Liver (tissue), 9 donors: Measurements from ENCODE around the gene TENT5C. TPM values are rescaled to one million over a fixed set of nuclear protein-coding genes. Genes with fewer than 3 reads are reported as not detected.
"Not testable (repeated sequence)": the region's sequence is repeated elsewhere in the genome, so short reads cannot be mapped to it uniquely, and the experiment has no call there.

ENCODE experiments used
- DNase-seq: peaks from one replicate; pipeline ENCODE4 v3.0.0-alpha.2; 2017; ENCODE audit warnings: low spot score
- H3K27ac ChIP-seq, 2 donors: one replicate each; pipeline ENCODE4 v1.7.0; 2013; ENCODE audit warnings: inconsistent platforms in 2 of 2, low read length in 2 of 2, control low read depth in 1 of 2, low read depth in 1 of 2, mild to moderate bottlenecking in 1 of 2
- H3K27me3 ChIP-seq, 4 donors: one replicate each; pipeline versions ENCODE4 v1.6.1 to v1.7.0; 2013; ENCODE audit warnings: low read length in 3 of 4, inconsistent platforms in 1 of 4, mild to moderate bottlenecking in 1 of 4, moderate library complexity in 1 of 4; ENCODE audit not compliant: control insufficient read depth in 4 of 4, insufficient read depth in 4 of 4
- H3K36me3 ChIP-seq, 4 donors: one replicate each; pipeline versions ENCODE4 v1.6.1 to v1.7.0; 2013; ENCODE audit warnings: low read length in 3 of 4, mild to moderate bottlenecking in 3 of 4, low read depth in 1 of 4, moderate library complexity in 1 of 4; ENCODE audit not compliant: control insufficient read depth in 4 of 4, insufficient read depth in 3 of 4
- H3K4me1 ChIP-seq, 4 donors: one replicate each; pipeline versions ENCODE4 v1.6.1 to v1.7.0; 2013; ENCODE audit warnings: low read length in 3 of 4, mild to moderate bottlenecking in 3 of 4, moderate library complexity in 1 of 4; ENCODE audit not compliant: control insufficient read depth in 4 of 4, insufficient read depth in 4 of 4
- H3K4me3 ChIP-seq, 3 donors: one replicate each; pipeline versions ENCODE4 v1.6.1 to v1.7.0; 2013; ENCODE audit warnings: low read length in 3 of 3, control low read depth in 1 of 3, low read depth in 1 of 3, mild to moderate bottlenecking in 1 of 3
- H3K9ac ChIP-seq, 2 donors: one replicate each; pipeline ENCODE4 v1.7.0; 2013; ENCODE audit warnings: low read length in 2 of 2, mild to moderate bottlenecking in 2 of 2, moderate library complexity in 2 of 2, control low read depth in 1 of 2, low read depth in 1 of 2
- H3K9me3 ChIP-seq, 4 donors: one replicate each; pipeline versions ENCODE4 v1.6.1 to v1.7.0; 2013; ENCODE audit warnings: low read length in 3 of 4; ENCODE audit not compliant: control insufficient read depth in 4 of 4
- ATF3 ChIP-seq: IDR thresholded peaks from 2 replicates; pipeline ENCODE4 v1.6.1; 2016; ENCODE audit warnings: antibody characterized with exemption
- CTCF ChIP-seq: fragments of 150-350 bp; IDR thresholded peaks from 2 replicates; pipeline ENCODE4 v1.5.1; 2017; ENCODE audit warnings: improper control_type of control experiment, low read depth, low read length; ENCODE audit not compliant: missing input control
- EGR1 ChIP-seq, 2 donors: IDR thresholded peaks; 2 replicates each; pipeline ENCODE4 v1.6.1; 2016 to 2018; ENCODE audit warnings: antibody characterized with exemption in 2 of 2, low read depth in 2 of 2
- FOXA1 ChIP-seq: IDR thresholded peaks from 2 replicates; pipeline ENCODE4 v1.6.1; 2016; ENCODE audit warnings: antibody characterized with exemption
- FOXA2 ChIP-seq: IDR thresholded peaks from 2 replicates; pipeline ENCODE4 v1.6.1; 2016; ENCODE audit warnings: antibody characterized with exemption
- GABPA ChIP-seq, 2 donors: IDR thresholded peaks in 1 of 2; conservative IDR thresholded peaks in 1 of 2; 2 replicates each; pipeline ENCODE4 v1.6.1; 2016; ENCODE audit warnings: antibody characterized with exemption in 2 of 2, mild to moderate bottlenecking in 1 of 2, moderate library complexity in 1 of 2
- JUND ChIP-seq, 2 donors: IDR thresholded peaks; 2 replicates each; pipeline ENCODE4 v1.6.1; 2016; ENCODE audit warnings: antibody characterized with exemption in 2 of 2
- NR2F2 ChIP-seq: IDR thresholded peaks from 2 replicates; pipeline ENCODE4 v1.6.1; 2016; ENCODE audit warnings: antibody characterized with exemption
- REST ChIP-seq: IDR thresholded peaks from 2 replicates; pipeline ENCODE4 v1.6.1; 2016; ENCODE audit warnings: antibody characterized with exemption, mild to moderate bottlenecking
- RXRA ChIP-seq, 2 donors: IDR thresholded peaks; 2 replicates each; pipeline ENCODE4 v1.6.1; 2017 to 2018; ENCODE audit warnings: antibody characterized with exemption in 2 of 2, mild to moderate bottlenecking in 1 of 2
- SP1 ChIP-seq: IDR thresholded peaks from 2 replicates; pipeline ENCODE4 v1.6.1; 2018; ENCODE audit warnings: antibody characterized with exemption, mild to moderate bottlenecking
- YY1 ChIP-seq: IDR thresholded peaks from 2 replicates; pipeline ENCODE4 v1.6.1; 2016; ENCODE audit warnings: antibody characterized with exemption, mild to moderate bottlenecking
- WGBS: extraction: QIAGEN DNeasy Blood & Tissue Kit; methylation state at CpG from one replicate; pipeline ENCODE4 v1.1.7; 2013; 5-methylcytosine and 5-hydroxymethylcytosine counted together
- polyA plus RNA-seq, 2 donors: library from polyadenylated mRNA; stranded (reverse) in 1 of 2; unstranded in 1 of 2; fragments of 200-250 nt in 1 of 2; fragments of >200 nt in 1 of 2; fragmentation: Nextera tagmentation in 1 of 2; extraction: Ambion mirVana in 1 of 2; gene quantifications; one replicate each; pipeline versions ENCODE4 v1.2.1 to v1.2.3, GENCODE V29; 2013 to 2015
- total RNA-seq, 2 donors: library from RNA; depleted of rRNA; stranded (reverse); fragments of >200 nt; gene quantifications; one replicate each; pipeline ENCODE4 v1.2.3, GENCODE V29; 2014
- TF ChIP-seq, protein P1 (sequence below): IDR thresholded peaks from 2 replicates; pipeline ENCODE4 v1.6.1; 2016; ENCODE audit warnings: antibody characterized with exemption
- donor health status: healthy.
- donor health status: healthy.
- donor health status: healthy.
- donor health status: healthy.
- donor health status: healthy.

Gene TENT5C
- total and polyA plus RNA-seq, 4 donors = 1.1 to 200 (median 4.8) TPM

- H3K27ac ChIP-seq = no peak overlapping the region
- TF ChIP-seq EGR1 (IDR thresholded peaks at IDR 0.05; ENCODE audit: low read depth in 2 of 2) (no peak), NR2F2 (no peak)
- TF ChIP-seq, protein P1, sequence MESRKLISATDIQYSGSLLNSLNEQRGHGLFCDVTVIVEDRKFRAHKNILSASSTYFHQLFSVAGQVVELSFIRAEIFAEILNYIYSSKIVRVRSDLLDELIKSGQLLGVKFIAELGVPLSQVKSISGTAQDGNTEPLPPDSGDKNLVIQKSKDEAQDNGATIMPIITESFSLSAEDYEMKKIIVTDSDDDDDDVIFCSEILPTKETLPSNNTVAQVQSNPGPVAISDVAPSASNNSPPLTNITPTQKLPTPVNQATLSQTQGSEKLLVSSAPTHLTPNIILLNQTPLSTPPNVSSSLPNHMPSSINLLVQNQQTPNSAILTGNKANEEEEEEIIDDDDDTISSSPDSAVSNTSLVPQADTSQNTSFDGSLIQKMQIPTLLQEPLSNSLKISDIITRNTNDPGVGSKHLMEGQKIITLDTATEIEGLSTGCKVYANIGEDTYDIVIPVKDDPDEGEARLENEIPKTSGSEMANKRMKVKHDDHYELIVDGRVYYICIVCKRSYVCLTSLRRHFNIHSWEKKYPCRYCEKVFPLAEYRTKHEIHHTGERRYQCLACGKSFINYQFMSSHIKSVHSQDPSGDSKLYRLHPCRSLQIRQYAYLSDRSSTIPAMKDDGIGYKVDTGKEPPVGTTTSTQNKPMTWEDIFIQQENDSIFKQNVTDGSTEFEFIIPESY = no peak
- H3K27me3 ChIP-seq = no peaks in the 10 kb centered on the region
- H3K4me3 ChIP-seq = no peak overlapping the region
- no peak overlapping the region for H3K9ac ChIP-seq
- no peaks in the 10 kb centered on the region for H3K36me3 ChIP-seq
- DNase-seq = no peak
- no peaks in the 10 kb centered on the region for H3K9me3 ChIP-seq
- H3K4me1 ChIP-seq = no peaks in the 10 kb centered on the region
These were observed 49.5 kb upstream of the TENT5C start for GRCh38 chr1:117556341-117556740.

DNA sequence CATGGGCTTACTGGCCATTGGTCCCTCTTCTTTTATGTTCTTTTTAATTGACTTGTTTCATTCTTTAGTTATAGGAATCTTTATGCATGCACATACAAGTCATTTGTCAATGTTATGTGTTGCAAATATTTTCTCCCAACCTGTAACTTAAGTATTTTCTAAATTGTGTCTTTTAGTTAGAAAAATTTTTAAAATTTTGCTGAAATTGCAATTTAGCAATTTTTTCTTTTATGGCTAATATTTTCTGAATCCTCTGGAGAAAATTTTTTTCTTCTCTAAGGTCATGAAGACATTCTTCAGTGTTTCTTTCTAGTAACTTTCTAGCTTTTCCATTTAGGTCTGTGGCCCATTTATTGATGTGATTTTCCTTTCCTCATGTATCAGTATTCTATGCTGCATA, 48.9 kb upstream of the TENT5C start:
- Histone ChIP-seq H3K27ac (no peak overlapping the region), H3K27me3 (no peaks in the 10 kb centered on the region)

DNA sequence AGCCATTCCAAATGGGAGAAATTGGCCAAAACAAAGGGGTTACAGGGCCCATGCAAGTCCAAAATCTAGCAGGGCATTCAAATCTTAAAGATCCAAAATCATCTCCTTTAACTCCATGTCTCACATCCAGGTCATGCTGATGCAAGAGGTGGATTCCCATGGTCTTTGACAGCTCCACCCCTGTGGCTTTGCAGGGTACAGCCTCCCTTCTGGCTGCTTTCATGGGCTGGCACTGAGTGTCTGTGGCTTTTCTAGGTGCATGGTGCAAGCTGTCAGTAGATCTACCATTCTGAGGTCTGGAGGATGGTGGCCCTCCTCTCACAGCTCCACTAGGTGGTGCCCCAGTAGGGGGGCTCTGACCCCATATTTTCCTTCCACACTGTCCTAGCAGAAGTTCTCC, 47.4 kb upstream of the TENT5C start:
- H3K9me3 ChIP-seq, H3K27ac ChIP-seq, H3K36me3 ChIP-seq, H3K4me3 ChIP-seq, H3K27me3 ChIP-seq, H3K9ac ChIP-seq, DNase-seq, H3K4me1 ChIP-seq: not testable (repeated sequence)

More for the DNA sequence above, 48.9 kb upstream of the TENT5C start:
- Histone ChIP-seq H3K9ac (no peak overlapping the region), H3K9me3 (no peaks in the 10 kb centered on the region), H3K36me3 (no peaks in the 10 kb centered on the region), H3K4me3 (no peak overlapping the region), H3K4me1 (no peaks in the 10 kb centered on the region)
- no peak for DNase-seq
- TF ChIP-seq SP1 = no peak
- no peak for TF ChIP-seq REST
- no peak for TF ChIP-seq FOXA2

GRCh38 chr1:117559139-117559538, 46.7 kb upstream of the TENT5C start:
- Histone ChIP-seq H3K9me3 (no peaks in the 10 kb centered on the region), H3K27ac (no peak overlapping the region), H3K4me3 (no peak overlapping the region), H3K27me3 (no peaks in the 10 kb centered on the region), H3K36me3 (no peaks in the 10 kb centered on the region), H3K9ac (no peak overlapping the region), H3K4me1 (peaks cover 0 to 7% (median 0%) of the 10 kb centered on the region in 4 donors)
- WGBS = 94% methylated on average over 3 of the region's 3 CpGs
- DNase-seq = no peak
- TF ChIP-seq REST = no peak
- TF ChIP-seq SP1 = no peak
- TF ChIP-seq RXRA (IDR thresholded peaks at IDR 0.05) = no peak
- no peak for TF ChIP-seq JUND (IDR thresholded peaks at IDR 0.05)
- TF ChIP-seq YY1 = no peak
- no peak for TF ChIP-seq FOXA2
- TF ChIP-seq GABPA (IDR thresholded peaks at IDR 0.05 in 1 of 2, conservative IDR thresholded peaks at IDR 0.05 in 1 of 2) = no peak
- no peak for TF ChIP-seq FOXA1
- no peak for TF ChIP-seq CTCF
- no peak for TF ChIP-seq ATF3
